ENCODE results near the gene RGL3. TPM values are rescaled to one million over a fixed set of nuclear protein-coding genes. Genes with fewer than 3 reads are reported as not detected.

RGL3 gene
- polyA plus RNA-seq, 1 of the 3 experiments (the other 2 are of a cell fraction) = 13.3 TPM

GRCh38 chr19:11435057-11435832, 16.1 kb upstream of the RGL3 start, which contains the start of the genes ODAD3 and PRKCSH (continued):
- peak; percentile 77 for TF ChIP-seq CTCF (IDR thresholded peaks at IDR 0.05)
- TF ChIP-seq SMC3 (IDR thresholded peaks at IDR 0.05; ENCODE audit: low read depth, low read length) = no peak
- TF ChIP-seq FOXM1 (IDR thresholded peaks at IDR 0.05; ENCODE audit: low read depth) = no peak
- TF ChIP-seq MAX (IDR thresholded peaks at IDR 0.05; ENCODE audit: low read depth) = peak; percentile 66; the same call in 1 of the 2 replicates
- TF ChIP-seq YY1 (IDR thresholded peaks at IDR 0.05; ENCODE audit: low read depth) = peak; percentile 100
- peak; percentile 45; the same call in 1 of the 2 replicates for TF ChIP-seq PBX3 (IDR thresholded peaks at IDR 0.05)
- peak; percentile 26 for TF ChIP-seq CHD2 (IDR thresholded peaks at IDR 0.05; ENCODE audit: low read length, partially characterized antibody)
- no peak for TF ChIP-seq MEF2A (IDR thresholded peaks at IDR 0.05; ENCODE audit: borderline replicate concordance, low read depth)
- TF ChIP-seq JUND (IDR thresholded peaks at IDR 0.05) = no peak
- TF ChIP-seq NFIC (IDR thresholded peaks at IDR 0.05; ENCODE audit: borderline replicate concordance) = no peak
- TF ChIP-seq REST (IDR thresholded peaks at IDR 0.05; ENCODE audit: low read depth, low read length) = peak; percentile 64
- TF ChIP-seq ZBTB33 (IDR thresholded peaks at IDR 0.05; ENCODE audit: borderline replicate concordance, low read depth) = no peak
